ENCODE results near the gene VWF.
"Not testable (repeated sequence)": the region's sequence is repeated elsewhere in the genome, so short reads cannot be mapped to it uniquely, and the experiment has no call there.

VWF gene

DNA sequence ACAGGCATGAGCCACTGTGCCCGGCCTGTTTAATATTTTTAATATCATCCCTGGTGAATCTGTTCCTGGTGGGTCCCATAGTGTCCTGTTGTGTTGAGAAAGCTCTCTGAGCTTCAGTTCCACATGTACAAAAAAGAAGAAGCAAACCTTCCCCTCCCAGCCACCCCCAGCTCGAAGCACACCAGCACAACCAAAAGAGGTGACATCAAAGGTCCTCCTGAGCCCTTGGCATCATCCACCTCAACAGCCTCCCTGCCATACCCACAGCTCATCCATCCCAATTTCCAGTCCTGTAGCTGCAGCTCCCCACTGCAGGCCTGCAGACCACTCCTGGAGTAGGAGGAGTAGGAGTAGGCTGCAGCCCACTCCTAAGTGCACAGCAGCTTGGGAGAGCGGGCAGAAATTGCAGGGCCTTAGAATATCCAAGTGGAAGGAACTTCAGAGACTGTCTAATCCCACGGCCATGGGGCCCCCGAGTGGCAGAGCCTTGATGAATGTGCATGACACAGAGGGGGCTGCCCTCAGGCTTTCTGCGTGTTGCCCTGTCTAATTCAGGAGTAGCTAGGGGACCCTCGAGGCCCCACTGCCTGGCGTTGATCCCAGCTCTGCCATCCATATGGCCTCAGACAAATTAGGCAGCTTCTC, 39.1 kb upstream of the VWF start:
- Histone ChIP-seq H3K27me3 (ENCODE audit: insufficient read depth, poor library complexity, severe bottlenecking) (no peaks in the 10 kb centered on the region), H3K27ac (replicated peaks) (no peak overlapping the region), H3K4me3 (replicated peaks; ENCODE audit: insufficient read depth, low read length) (no peak overlapping the region)
- no peak for DNase-seq (ENCODE audit: low read depth in 1 of 2, low spot score in 1 of 2)
- TF ChIP-seq GABPA (IDR thresholded peaks at IDR 0.05; ENCODE audit: low read depth) (no peak), POLR2AphosphoS5 (IDR thresholded peaks at IDR 0.05; ENCODE audit: low read depth) (no peak), SPI1 (IDR thresholded peaks at IDR 0.05; ENCODE audit: borderline replicate concordance, low read depth) (no peak)
- TF ChIP-seq, protein P1, sequence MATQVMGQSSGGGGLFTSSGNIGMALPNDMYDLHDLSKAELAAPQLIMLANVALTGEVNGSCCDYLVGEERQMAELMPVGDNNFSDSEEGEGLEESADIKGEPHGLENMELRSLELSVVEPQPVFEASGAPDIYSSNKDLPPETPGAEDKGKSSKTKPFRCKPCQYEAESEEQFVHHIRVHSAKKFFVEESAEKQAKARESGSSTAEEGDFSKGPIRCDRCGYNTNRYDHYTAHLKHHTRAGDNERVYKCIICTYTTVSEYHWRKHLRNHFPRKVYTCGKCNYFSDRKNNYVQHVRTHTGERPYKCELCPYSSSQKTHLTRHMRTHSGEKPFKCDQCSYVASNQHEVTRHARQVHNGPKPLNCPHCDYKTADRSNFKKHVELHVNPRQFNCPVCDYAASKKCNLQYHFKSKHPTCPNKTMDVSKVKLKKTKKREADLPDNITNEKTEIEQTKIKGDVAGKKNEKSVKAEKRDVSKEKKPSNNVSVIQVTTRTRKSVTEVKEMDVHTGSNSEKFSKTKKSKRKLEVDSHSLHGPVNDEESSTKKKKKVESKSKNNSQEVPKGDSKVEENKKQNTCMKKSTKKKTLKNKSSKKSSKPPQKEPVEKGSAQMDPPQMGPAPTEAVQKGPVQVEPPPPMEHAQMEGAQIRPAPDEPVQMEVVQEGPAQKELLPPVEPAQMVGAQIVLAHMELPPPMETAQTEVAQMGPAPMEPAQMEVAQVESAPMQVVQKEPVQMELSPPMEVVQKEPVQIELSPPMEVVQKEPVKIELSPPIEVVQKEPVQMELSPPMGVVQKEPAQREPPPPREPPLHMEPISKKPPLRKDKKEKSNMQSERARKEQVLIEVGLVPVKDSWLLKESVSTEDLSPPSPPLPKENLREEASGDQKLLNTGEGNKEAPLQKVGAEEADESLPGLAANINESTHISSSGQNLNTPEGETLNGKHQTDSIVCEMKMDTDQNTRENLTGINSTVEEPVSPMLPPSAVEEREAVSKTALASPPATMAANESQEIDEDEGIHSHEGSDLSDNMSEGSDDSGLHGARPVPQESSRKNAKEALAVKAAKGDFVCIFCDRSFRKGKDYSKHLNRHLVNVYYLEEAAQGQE (IDR thresholded peaks at IDR 0.05; ENCODE audit: insufficient replicate concordance, low read depth): no peak
- TF ChIP-seq, protein P2, sequence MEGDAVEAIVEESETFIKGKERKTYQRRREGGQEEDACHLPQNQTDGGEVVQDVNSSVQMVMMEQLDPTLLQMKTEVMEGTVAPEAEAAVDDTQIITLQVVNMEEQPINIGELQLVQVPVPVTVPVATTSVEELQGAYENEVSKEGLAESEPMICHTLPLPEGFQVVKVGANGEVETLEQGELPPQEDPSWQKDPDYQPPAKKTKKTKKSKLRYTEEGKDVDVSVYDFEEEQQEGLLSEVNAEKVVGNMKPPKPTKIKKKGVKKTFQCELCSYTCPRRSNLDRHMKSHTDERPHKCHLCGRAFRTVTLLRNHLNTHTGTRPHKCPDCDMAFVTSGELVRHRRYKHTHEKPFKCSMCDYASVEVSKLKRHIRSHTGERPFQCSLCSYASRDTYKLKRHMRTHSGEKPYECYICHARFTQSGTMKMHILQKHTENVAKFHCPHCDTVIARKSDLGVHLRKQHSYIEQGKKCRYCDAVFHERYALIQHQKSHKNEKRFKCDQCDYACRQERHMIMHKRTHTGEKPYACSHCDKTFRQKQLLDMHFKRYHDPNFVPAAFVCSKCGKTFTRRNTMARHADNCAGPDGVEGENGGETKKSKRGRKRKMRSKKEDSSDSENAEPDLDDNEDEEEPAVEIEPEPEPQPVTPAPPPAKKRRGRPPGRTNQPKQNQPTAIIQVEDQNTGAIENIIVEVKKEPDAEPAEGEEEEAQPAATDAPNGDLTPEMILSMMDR (IDR thresholded peaks at IDR 0.05; ENCODE audit: insufficient read depth, low read length): no peak

DNA sequence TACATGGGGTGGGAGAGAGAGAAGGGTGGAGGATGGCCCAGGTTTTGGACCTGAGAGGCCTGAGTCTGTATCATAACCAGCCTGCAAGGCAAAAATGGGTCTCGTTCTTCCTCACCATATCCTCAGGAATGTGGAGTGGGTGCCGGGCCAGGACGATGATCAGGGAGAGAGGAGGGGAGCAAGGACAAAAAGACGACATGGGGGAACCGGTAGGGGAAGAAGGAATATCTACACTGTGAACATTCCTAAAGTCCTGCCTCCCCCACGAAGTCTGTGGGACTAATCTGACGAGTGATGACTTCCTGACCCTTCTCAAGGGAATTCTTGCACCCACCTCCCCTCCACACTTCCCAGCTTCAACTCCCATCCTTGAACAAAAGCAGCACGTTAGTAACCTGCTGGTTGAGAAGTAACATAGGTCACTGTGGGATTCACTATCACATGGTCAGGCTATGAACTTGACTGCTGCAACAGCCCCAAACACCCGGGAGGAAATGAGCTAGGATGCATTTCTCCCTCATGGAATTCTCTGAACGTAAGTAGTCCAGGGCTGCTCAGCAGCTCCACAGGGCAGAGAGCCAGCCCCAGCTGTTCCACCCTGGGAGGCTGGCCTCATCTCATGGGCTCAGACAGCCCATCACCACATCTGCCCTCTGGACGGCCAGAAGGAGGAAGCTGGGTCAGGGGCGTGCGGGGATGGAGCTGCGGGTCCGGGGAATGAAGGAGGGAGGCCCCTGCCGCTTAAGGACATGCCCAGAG, 36.8 kb upstream of the VWF start:
- H3K4me3 ChIP-seq (replicated peaks; ENCODE audit: insufficient read depth, low read length): no peak overlapping the region
- no peaks in the 10 kb centered on the region for H3K27me3 ChIP-seq (ENCODE audit: insufficient read depth, poor library complexity, severe bottlenecking)
- H3K27ac ChIP-seq (replicated peaks): no peak overlapping the region
- TF ChIP-seq, protein P2 (IDR thresholded peaks at IDR 0.05; ENCODE audit: insufficient read depth, low read length): no peak
- TF ChIP-seq GABPA (IDR thresholded peaks at IDR 0.05; ENCODE audit: low read depth) (no peak), POLR2AphosphoS5 (IDR thresholded peaks at IDR 0.05; ENCODE audit: low read depth) (no peak), SPI1 (IDR thresholded peaks at IDR 0.05; ENCODE audit: borderline replicate concordance, low read depth) (no peak)
- TF ChIP-seq, protein P1 (IDR thresholded peaks at IDR 0.05; ENCODE audit: insufficient replicate concordance, low read depth): no peak
- DNase-seq (ENCODE audit: low read depth in 1 of 2, low spot score in 1 of 2): no peak

DNA sequence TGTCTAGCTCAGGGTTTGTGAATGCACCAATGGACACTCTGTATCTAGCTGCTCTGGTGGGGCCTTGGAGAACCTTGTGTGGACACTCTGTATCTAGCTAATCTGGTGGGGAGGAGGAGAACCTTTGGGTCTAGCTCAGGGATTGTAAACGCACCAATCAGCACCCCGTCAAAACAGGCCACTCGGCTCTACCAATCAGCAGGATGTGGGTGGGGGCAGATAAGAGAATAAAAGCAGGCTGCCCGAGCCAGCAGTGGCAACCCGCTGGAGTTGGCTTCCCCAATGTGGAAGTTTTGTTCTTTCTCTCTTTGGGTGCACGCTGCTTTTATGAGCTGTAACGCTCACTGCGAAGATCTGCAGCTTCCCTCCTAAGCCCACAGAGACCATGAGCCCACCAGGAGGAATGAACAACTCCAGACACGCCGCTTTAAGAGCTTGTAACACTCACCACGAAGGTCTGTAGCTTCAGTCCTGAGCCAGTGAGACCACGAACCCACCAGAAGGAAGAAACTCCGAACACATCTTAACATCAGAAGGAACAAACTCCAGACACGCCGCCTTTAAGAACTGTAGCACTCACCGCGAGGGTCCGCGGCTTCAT, 35.7 kb upstream of the VWF start:
- not testable (repeated sequence) for DNase-seq (ENCODE audit: low read depth in 1 of 2, low spot score in 1 of 2); H3K4me3 ChIP-seq (replicated peaks; ENCODE audit: insufficient read depth, low read length); H3K27ac ChIP-seq (replicated peaks)

DNA sequence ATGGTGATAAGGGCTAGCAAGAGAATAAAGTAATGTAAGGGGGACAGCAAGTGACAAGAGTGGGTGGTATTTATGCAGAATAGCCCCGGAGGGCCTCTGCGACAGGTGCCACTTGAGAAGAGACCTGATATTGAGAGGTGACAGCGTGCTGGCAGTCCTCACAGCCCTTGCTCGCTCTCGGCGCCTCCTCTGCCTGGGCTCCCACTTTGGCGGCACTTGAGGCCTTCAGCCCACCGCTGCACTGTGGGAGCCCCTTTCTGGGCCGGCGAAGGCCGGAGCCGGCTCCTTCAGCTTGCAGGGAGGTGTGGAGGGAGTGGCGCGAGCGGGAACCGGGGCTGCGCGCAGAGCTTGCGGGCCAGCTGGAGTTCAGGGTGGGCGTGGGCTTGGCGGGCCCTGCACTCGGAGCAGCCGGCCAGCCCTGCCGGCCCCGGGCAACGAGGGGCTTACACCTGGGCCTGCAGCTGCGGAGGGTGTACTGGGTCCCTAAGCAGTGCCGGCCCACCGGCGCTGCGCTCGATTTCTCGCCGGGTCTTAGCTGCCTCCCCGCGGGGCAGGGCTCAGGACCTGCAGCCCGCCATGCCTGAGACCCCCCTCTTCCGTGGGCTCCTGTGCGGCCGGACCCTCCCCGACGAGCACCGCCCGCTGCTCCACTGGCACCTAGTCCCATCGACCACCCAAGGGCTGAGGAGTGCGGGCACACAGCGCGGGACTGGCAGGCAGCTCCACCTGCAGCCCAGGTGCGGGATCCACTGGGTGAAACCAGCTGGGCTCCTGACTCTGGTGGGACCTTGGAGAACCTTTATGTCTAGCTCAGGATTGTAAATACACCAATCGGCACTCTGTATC, 34.9 kb upstream of the VWF start:
- not testable (repeated sequence) for H3K27me3 ChIP-seq (ENCODE audit: insufficient read depth, poor library complexity, severe bottlenecking); H3K27ac ChIP-seq (replicated peaks); H3K4me3 ChIP-seq (replicated peaks; ENCODE audit: insufficient read depth, low read length); DNase-seq (ENCODE audit: low read depth in 1 of 2, low spot score in 1 of 2)

More for the DNA sequence above, 35.7 kb upstream of the VWF start:
- H3K27me3 ChIP-seq (ENCODE audit: insufficient read depth, poor library complexity, severe bottlenecking): not testable (repeated sequence)
